Heart left ventricle (tissue), 16 donors: ENCODE data around the gene BEST1. TPM values are rescaled to one million over a fixed set of nuclear protein-coding genes. Genes with fewer than 3 reads are reported as not detected.
A peak's percentile ranks its signal among the peaks of the same experiment; 100 is the strongest.

ENCODE experiments used
- ATAC-seq, 4 donors: fragments of 200-7000 bp; cut with Tn5 transposase; one replicate each; pipeline ENCODE4 v1.9.1; 2020 to 2022; ENCODE audit warnings: moderate library complexity in 4 of 4, mild to moderate bottlenecking in 3 of 4, moderate number of reproducible peaks in 1 of 4
- DNase-seq, 5 donors: peaks; one replicate each; pipeline ENCODE4 v3.0.0-alpha.2; 2020
- H3K27ac ChIP-seq, 12 donors: fragments of 200-600 bp; sonication (generic) in 4 of 12; one replicate each; pipeline versions ENCODE4 v1.5.0 to v1.8.0; 2016 to 2022; ENCODE audit warnings: mild to moderate bottlenecking in 2 of 12
- H3K27me3 ChIP-seq, 9 donors: fragments of 200-600 bp; sonication (generic) in 2 of 9; one replicate each; pipeline versions ENCODE4 v1.5.1 to v1.8.0; 2016 to 2022; ENCODE audit warnings: mild to moderate bottlenecking in 3 of 9
- H3K36me3 ChIP-seq, 9 donors: fragments of 200-600 bp; sonication (generic) in 2 of 9; one replicate each; pipeline versions ENCODE4 v1.5.0 to v1.8.0; 2018 to 2022; ENCODE audit warnings: mild to moderate bottlenecking in 2 of 9
- H3K4me1 ChIP-seq, 12 donors: fragments of 200-600 bp; sonication (generic) in 4 of 12; one replicate each; pipeline versions ENCODE4 v1.5.0 to v1.8.0; 2016 to 2022; ENCODE audit warnings: mild to moderate bottlenecking in 3 of 12
- H3K4me3 ChIP-seq, 12 donors: fragments of 200-600 bp; sonication (generic) in 4 of 12; one replicate each; pipeline versions ENCODE4 v1.5.0 to v1.8.0; 2017 to 2022; ENCODE audit warnings: mild to moderate bottlenecking in 9 of 12, moderate library complexity in 4 of 12
- H3K9me3 ChIP-seq, 12 donors: fragments of 200-600 bp; sonication (generic) in 4 of 12; one replicate each; pipeline versions ENCODE4 v1.5.0 to v1.8.0; 2016 to 2022; ENCODE audit warnings: mild to moderate bottlenecking in 1 of 12
- POLR2A ChIP-seq, 2 donors: fragments of 450-650 bp; IDR thresholded peaks; one replicate each; pipeline ENCODE4 v1.6.1; 2017; ENCODE audit warnings: antibody characterized with exemption in 2 of 2, mild to moderate bottlenecking in 2 of 2, moderate library complexity in 2 of 2
- WGBS, 4 donors: extraction: QIAGEN DNeasy Blood & Tissue Kit in 2 of 4; methylation state at CpG; one replicate each; pipeline versions ENCODE4 v1.1.5 to v1.1.7; 2013 to 2018; 5-methylcytosine and 5-hydroxymethylcytosine counted together
- intact Hi-C, 10 donors: fragments of 100-400 bp; cut with DNase I; formaldehyde crosslinking; loops; one replicate each; pipeline versions ENCODE4 v1.11.1 to v1.14.2; 2022
- polyA plus RNA-seq, 2 donors: library from polyadenylated mRNA; stranded (reverse); fragments of 200-250 nt; gene quantifications; one replicate each; pipeline ENCODE4 v1.2.3, GENCODE V29; 2013
- total RNA-seq, 9 donors: library from RNA; depleted of rRNA in 2 of 9; stranded (reverse); fragments of >200 nt in 2 of 9; fragmentation: NEBNext Ultra II Directional in 3 of 9; extraction: Animal tissue kit (Norgen Biotek cat#: 25700) in 3 of 9; gene quantifications; one replicate each; pipeline versions ENCODE4 v1.1.0 to v1.2.4, GENCODE V29; 2016 to 2023
- TF ChIP-seq, protein P1 (sequence below), 12 donors: fragments of 200-600 bp; sonication (generic) in 4 of 12; IDR thresholded peaks; one replicate each; pipeline versions ENCODE4 v1.5.0 to v1.8.0; 2018 to 2022; ENCODE audit warnings: antibody characterized with exemption in 12 of 12, mild to moderate bottlenecking in 5 of 12
- donor health status: ischemic (EF 13 %, LVEDD 7.1; RV severe dilation, severe dysfunction).
- donor health status: healthy with polysubstance abuse.
- donor health status: DM: no; HTN: yes; CAD: no.
- donor health status: DM: no; HTN: no; CAD: no.
- donor health status: ischemic (EF 25% LVEDD 6.9; RV normal size, moderate dysfunction).
- donor health status: ischemic (EF 25% LVEDD 5.7; RV mildly dilated, moderate dysfunction).
- donor health status: healthy.
- donor health status: DM: yes; HTN: yes; CAD: no.
- donor health status: ischemic (EF 35%, LVEDD 5.7; RV mildly dilated, moderate dysfunction).
- donor health status: nonischemic (EF 11% LVEDD 7.7; RV severe dilation, severe dysfunction).
- donor health status: DM: yes; HTN: yes; CAD: no.
- donor health status: PGD.
- donor health status: ischemic (EF 29% LVEDD 5.4; RV normal size, mild dysfunction).
- donor health status: nonischemic (EF 23%, LVEDD 6.1; RV moderate dilation, normal function).

BEST1 gene
- total and polyA plus RNA-seq, 11 donors, result 0.64 to 4.4 (median 1.2) TPM

DNA sequence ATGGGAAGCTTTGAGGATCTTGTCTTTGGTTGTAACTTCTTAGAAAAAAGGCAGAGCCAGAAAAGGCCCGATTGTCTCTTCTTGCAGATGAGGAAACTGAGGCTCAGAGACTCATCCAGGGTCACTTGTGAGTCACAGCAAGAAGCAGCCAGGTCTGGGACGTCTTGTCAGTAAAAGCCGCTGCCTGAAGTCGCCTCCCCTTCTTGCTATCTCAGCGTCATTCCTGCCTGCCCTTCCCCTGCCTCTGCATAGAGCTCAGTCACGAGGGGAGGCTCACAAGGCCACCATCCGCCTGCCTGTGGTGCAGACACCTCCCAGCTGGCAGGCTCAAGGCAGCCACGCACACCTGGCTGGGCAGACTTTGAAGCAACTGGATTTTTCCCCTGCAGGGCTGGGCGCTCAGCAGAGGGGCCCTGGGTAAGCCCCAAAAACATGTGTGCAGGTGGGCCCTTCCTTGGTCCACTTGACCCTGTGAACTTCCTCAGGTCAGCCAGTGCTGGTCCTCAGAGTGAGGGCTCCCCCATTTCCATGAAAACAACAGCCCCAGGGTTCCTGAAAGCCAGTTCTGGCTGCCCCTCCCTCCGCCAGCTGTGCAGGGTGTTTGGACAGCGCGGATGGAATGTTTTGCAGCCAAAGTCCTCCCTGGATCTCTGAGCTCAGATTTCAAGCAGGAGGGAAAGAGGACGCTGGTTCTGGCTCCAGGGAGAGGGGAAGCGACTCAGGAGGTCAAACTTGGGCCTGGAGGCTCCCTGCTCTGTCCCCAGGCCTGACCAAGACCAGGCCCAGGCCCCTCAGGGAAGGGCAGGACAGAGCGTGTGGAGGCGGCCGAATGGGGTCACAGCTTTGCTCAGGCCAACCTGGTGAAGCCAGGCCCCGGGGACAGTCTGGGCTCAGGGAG, 26.7 kb upstream of the BEST1 start:
- H3K27me3 ChIP-seq, result no peaks in the 10 kb centered on the region
- no peaks in the 10 kb centered on the region for H3K36me3 ChIP-seq
- TF ChIP-seq, protein P1, sequence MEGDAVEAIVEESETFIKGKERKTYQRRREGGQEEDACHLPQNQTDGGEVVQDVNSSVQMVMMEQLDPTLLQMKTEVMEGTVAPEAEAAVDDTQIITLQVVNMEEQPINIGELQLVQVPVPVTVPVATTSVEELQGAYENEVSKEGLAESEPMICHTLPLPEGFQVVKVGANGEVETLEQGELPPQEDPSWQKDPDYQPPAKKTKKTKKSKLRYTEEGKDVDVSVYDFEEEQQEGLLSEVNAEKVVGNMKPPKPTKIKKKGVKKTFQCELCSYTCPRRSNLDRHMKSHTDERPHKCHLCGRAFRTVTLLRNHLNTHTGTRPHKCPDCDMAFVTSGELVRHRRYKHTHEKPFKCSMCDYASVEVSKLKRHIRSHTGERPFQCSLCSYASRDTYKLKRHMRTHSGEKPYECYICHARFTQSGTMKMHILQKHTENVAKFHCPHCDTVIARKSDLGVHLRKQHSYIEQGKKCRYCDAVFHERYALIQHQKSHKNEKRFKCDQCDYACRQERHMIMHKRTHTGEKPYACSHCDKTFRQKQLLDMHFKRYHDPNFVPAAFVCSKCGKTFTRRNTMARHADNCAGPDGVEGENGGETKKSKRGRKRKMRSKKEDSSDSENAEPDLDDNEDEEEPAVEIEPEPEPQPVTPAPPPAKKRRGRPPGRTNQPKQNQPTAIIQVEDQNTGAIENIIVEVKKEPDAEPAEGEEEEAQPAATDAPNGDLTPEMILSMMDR (IDR thresholded peaks at IDR 0.05), result no peak
- TF ChIP-seq POLR2A (IDR thresholded peaks at IDR 0.05), result no peak
- H3K4me3 ChIP-seq, result peak overlapping the region in 1 of 12 donors; percentile 2
- H3K27ac ChIP-seq, result peak overlapping the region; percentile 78 to 97 (median 86)
- WGBS, 4 donors, result 32 to 59% (median 44%) methylated on average over 11 to 18 of the region's 18 CpGs
- peaks cover 3 to 50% (median 29%) of the 10 kb centered on the region in 12 donors for H3K4me1 ChIP-seq
- ATAC-seq (peak; percentile 68 to 88 (median 73)), DNase-seq (peak; percentile 71 to 87 (median 82))
- intact Hi-C loops, result no loop called here
- H3K9me3 ChIP-seq, result no peaks in the 10 kb centered on the region

GRCh38 chr11:61924064-61924455, 26.1 kb upstream of the BEST1 start:
- no peak overlapping the region for H3K4me3 ChIP-seq
- no peaks in the 10 kb centered on the region for H3K36me3 ChIP-seq
- peak overlapping the region; percentile 78 to 97 (median 86) for H3K27ac ChIP-seq
- TF ChIP-seq POLR2A (IDR thresholded peaks at IDR 0.05), result no peak
- TF ChIP-seq, protein P1 (IDR thresholded peaks at IDR 0.05), result no peak
- 56 to 69% (median 60%) methylated on average over 6 of the region's 6 CpGs for WGBS, 4 donors
- no peaks in the 10 kb centered on the region for H3K27me3 ChIP-seq
- intact Hi-C loops, result no loop called here
- DNase-seq, result no peak
- no peak for ATAC-seq
- H3K4me1 ChIP-seq, result peaks cover 3 to 45% (median 25%) of the 10 kb centered on the region in 12 donors
- no peaks in the 10 kb centered on the region for H3K9me3 ChIP-seq

DNA sequence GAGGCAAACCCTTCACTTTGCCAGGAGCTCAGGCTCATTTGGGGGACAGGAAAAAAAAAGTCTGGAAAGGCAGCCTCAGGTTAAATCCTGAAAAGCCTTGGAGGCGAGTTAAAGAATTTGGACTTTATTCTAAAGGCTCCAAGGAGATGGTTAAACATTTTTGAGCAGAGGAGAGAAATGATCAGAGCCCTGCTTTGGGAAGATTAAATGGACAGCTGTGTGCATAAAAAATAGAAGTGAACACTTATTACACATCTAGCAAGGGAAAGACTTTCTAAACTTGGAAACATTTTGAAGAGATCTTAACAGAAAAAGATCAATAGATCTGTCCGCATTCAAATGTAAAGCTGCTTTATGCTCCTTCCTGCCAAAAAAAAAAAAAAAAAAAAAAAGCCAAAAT, 24.4 kb upstream of the BEST1 start:
- ATAC-seq (no peak), DNase-seq (no peak)
- H3K9me3 ChIP-seq, result no peaks in the 10 kb centered on the region
- intact Hi-C loops, result no loop called here
- TF ChIP-seq, protein P1 (IDR thresholded peaks at IDR 0.05), result no peak
- no peak for TF ChIP-seq POLR2A (IDR thresholded peaks at IDR 0.05)
- H3K27me3 ChIP-seq, result no peaks in the 10 kb centered on the region
- H3K4me3 ChIP-seq, result no peak overlapping the region
- H3K36me3 ChIP-seq, result no peaks in the 10 kb centered on the region
- peaks cover 3 to 35% (median 24%) of the 10 kb centered on the region in 12 donors for H3K4me1 ChIP-seq
- WGBS, 4 donors, result 92 to 94% (median 93%) methylated on average over 2 of the region's 2 CpGs
- no peak overlapping the region for H3K27ac ChIP-seq

- no peak overlapping the region for H3K4me3 ChIP-seq
- no peaks in the 10 kb centered on the region for H3K27me3 ChIP-seq
- H3K4me1 ChIP-seq, result peaks cover 3 to 32% (median 24%) of the 10 kb centered on the region in 12 donors
- no peaks in the 10 kb centered on the region for H3K36me3 ChIP-seq
- no peak for TF ChIP-seq POLR2A (IDR thresholded peaks at IDR 0.05)
- TF ChIP-seq, protein P1 (IDR thresholded peaks at IDR 0.05), result no peak
- H3K9me3 ChIP-seq, result no peaks in the 10 kb centered on the region
- intact Hi-C loops, result no loop called here
- no peak overlapping the region for H3K27ac ChIP-seq
- no peak for DNase-seq
- no peak for ATAC-seq
- WGBS, 4 donors, result 90 to 99% (median 98%) methylated on average over 3 of the region's 3 CpGs
These were observed 23.9 kb upstream of the BEST1 start for GRCh38 chr11:61926235-61926634.
